H1 (cell line): ENCODE data around the gene PRICKLE3. TPM values are rescaled to one million over a fixed set of nuclear protein-coding genes. Genes with fewer than 3 reads are reported as not detected.
A peak's percentile ranks its signal among the peaks of the same experiment; 100 is the strongest.

ENCODE experiments used
- CTCF ChIA-PET: fragments of 300-600 bp; sonication (Branson Sonifier 250); formaldehyde crosslinking; loops from one replicate; lab custom pipeline; 2021; ENCODE audit not compliant: partially characterized antibody; lab: Charles Lee
- POLR2A ChIA-PET: fragments of 300-600 bp; sonication (Branson Sonifier 250); formaldehyde crosslinking; loops from one replicate; lab custom pipeline; 2021; ENCODE audit warnings: inconsistent platforms; ENCODE audit not compliant: partially characterized antibody; lab: Charles Lee
- DNase-seq, 2 experiments: peaks; one replicate each; pipeline versions ENCODE4 v3.0.0 to v3.0.0-alpha.2; 2010 to 2022; ENCODE audit warnings: low spot score in 2 of 2, low read depth in 1 of 2, mixed read lengths in 1 of 2
- FAIRE-seq: peaks from 2 replicates; lab custom pipeline; 2011; peaks lifted over from hg19 to GRCh38; lab: Jason Lieb, UNC
- H2AFZ ChIP-seq: 2 replicates; pipeline ENCODE4 v1.8.1; 2012; ENCODE audit warnings: low read length, inconsistent platforms
- H2AK5ac ChIP-seq: 2 replicates; pipeline ENCODE4 v1.6.1; 2013; ENCODE audit warnings: low read depth, low read length
- H2BK120ac ChIP-seq: replicated peaks from 2 replicates; pipeline ENCODE3; 2013; ENCODE audit warnings: low read depth, low read length, inconsistent platforms
- H2BK12ac ChIP-seq: 2 replicates; pipeline ENCODE4 v1.6.1; 2013; ENCODE audit warnings: low read depth, low read length
- H2BK15ac ChIP-seq: 2 replicates; pipeline ENCODE4 v1.6.1; 2013; ENCODE audit warnings: low read length
- H2BK20ac ChIP-seq: 2 replicates; pipeline ENCODE4 v1.6.1; 2013; ENCODE audit warnings: low read length
- H2BK5ac ChIP-seq: 2 replicates; pipeline ENCODE4 v1.6.1; 2013; ENCODE audit warnings: low read depth, low read length
- H3K14ac ChIP-seq: 2 replicates; pipeline ENCODE4 v1.6.1; 2013; ENCODE audit warnings: inconsistent platforms; ENCODE audit not compliant: insufficient read length
- H3K18ac ChIP-seq: 2 replicates; pipeline ENCODE4 v1.6.1; 2013; ENCODE audit warnings: low read length; ENCODE audit errors: extremely low read depth
- H3K23ac ChIP-seq: 2 replicates; pipeline ENCODE4 v1.6.1; 2013; ENCODE audit warnings: inconsistent platforms; ENCODE audit not compliant: insufficient read length
- H3K23me2 ChIP-seq: 2 replicates; pipeline ENCODE4 v1.6.1; 2013; ENCODE audit warnings: low read depth, low read length
- H3K27ac ChIP-seq: 2 replicates; pipeline ENCODE4 v1.6.1; 2011; ENCODE audit warnings: low read depth, low read length, inconsistent platforms
- H3K27me3 ChIP-seq, 4 experiments: replicated peaks in 1 of 4; 1 replicate in 1 of 4; 2 replicates in 3 of 4; pipeline versions ENCODE4 v1.6.1 to v1.8.1; 2011 to 2013; ENCODE audit warnings: low read length in 3 of 4, mild to moderate bottlenecking in 3 of 4, inconsistent platforms in 2 of 4, mixed read lengths in 2 of 4, moderate library complexity in 1 of 4; ENCODE audit not compliant: control insufficient read depth in 3 of 4, insufficient read depth in 3 of 4; ENCODE audit errors: extremely low read depth in 1 of 4
- H3K36me3 ChIP-seq, 4 experiments: 2 replicates each; pipeline versions ENCODE4 v1.6.1 to v1.8.1; 2011 to 2013; ENCODE audit warnings: mild to moderate bottlenecking in 4 of 4, low read length in 3 of 4, moderate library complexity in 2 of 4, control low read depth in 1 of 4, inconsistent platforms in 1 of 4; ENCODE audit not compliant: insufficient read depth in 4 of 4, control insufficient read depth in 2 of 4
- H3K4ac ChIP-seq: replicated peaks from 2 replicates; pipeline ENCODE3; 2013; ENCODE audit warnings: low read length, low read depth, mixed read lengths, inconsistent platforms; ENCODE audit not compliant: insufficient read length
- H3K4me1 ChIP-seq, 4 experiments: replicated peaks in 1 of 4; 1 replicate in 1 of 4; 2 replicates in 3 of 4; pipeline versions ENCODE4 v1.6.1 to v1.8.1; 2011 to 2013; ENCODE audit warnings: low read length in 3 of 4, inconsistent platforms in 2 of 4, mixed read lengths in 1 of 4; ENCODE audit not compliant: insufficient read depth in 4 of 4, control insufficient read depth in 3 of 4
- H3K4me2 ChIP-seq, 2 experiments: 2 replicates each; pipeline versions ENCODE4 v1.6.1 to v1.8.1; 2011 to 2013; ENCODE audit warnings: low read depth in 2 of 2, low read length in 2 of 2, control low read depth in 1 of 2, inconsistent platforms in 1 of 2, mild to moderate bottlenecking in 1 of 2; ENCODE audit not compliant: insufficient read depth in 1 of 2
- H3K4me3 ChIP-seq, 4 experiments: fragments of 200-600, 300-600 bp in 1 of 4; sonication (generic), shearing (Covaris generic), sonication (Bioruptor Twin) in 1 of 4; 2 replicates each; pipeline versions ENCODE4 v1.5.1 to v1.8.1; 2011 to 2016; ENCODE audit warnings: low read length in 4 of 4, low read depth in 3 of 4, control low read depth in 2 of 4, inconsistent platforms in 2 of 4, mild to moderate bottlenecking in 2 of 4, mixed read lengths in 1 of 4, moderate library complexity in 1 of 4; ENCODE audit not compliant: insufficient read depth in 2 of 4; ENCODE audit errors: extremely low read depth in 1 of 4
- H3K56ac ChIP-seq: replicated peaks from 2 replicates; pipeline ENCODE3; 2013; ENCODE audit warnings: low read depth, mild to moderate bottlenecking, mixed read lengths, low read length, inconsistent platforms; ENCODE audit not compliant: insufficient read length
- H3K79me1 ChIP-seq: 2 replicates; pipeline ENCODE4 v1.6.1; 2013; ENCODE audit warnings: low read depth, low read length, control low read depth
- H3K79me2 ChIP-seq, 2 experiments: 2 replicates each; pipeline versions ENCODE4 v1.6.1 to v1.8.1; 2012 to 2013; ENCODE audit warnings: low read length in 2 of 2, mild to moderate bottlenecking in 2 of 2, inconsistent platforms in 1 of 2; ENCODE audit not compliant: insufficient read depth in 2 of 2, control insufficient read depth in 1 of 2
- H3K9ac ChIP-seq, 4 experiments: replicated peaks in 1 of 4; 1 replicate in 1 of 4; 2 replicates in 3 of 4; pipeline versions ENCODE4 v1.6.1 to v1.8.1; 2011 to 2013; ENCODE audit warnings: low read depth in 3 of 4, low read length in 3 of 4, control low read depth in 2 of 4, mild to moderate bottlenecking in 2 of 4, moderate library complexity in 2 of 4, inconsistent platforms in 1 of 4; ENCODE audit errors: extremely low read depth in 1 of 4
- H3K9me3 ChIP-seq, 2 experiments: 2 replicates each; pipeline versions ENCODE4 v1.6.1 to v1.8.1; 2012 to 2013; ENCODE audit warnings: mild to moderate bottlenecking in 2 of 2, moderate library complexity in 2 of 2, control low read depth in 1 of 2, inconsistent platforms in 1 of 2, low read depth in 1 of 2, low read length in 1 of 2, mixed read lengths in 1 of 2; ENCODE audit not compliant: insufficient read depth in 2 of 2
- H4K20me1 ChIP-seq, 2 experiments: replicated peaks in 1 of 2; 2 replicates each; pipeline versions ENCODE3 to v1.8.1; 2011 to 2013; ENCODE audit warnings: inconsistent platforms in 2 of 2, low read length in 2 of 2, mild to moderate bottlenecking in 1 of 2; ENCODE audit not compliant: insufficient read depth in 2 of 2, control insufficient read depth in 1 of 2
- H4K5ac ChIP-seq: 2 replicates; pipeline ENCODE4 v1.6.1; 2013; ENCODE audit warnings: low read length, low read depth, mixed read lengths, inconsistent platforms; ENCODE audit not compliant: insufficient read length
- H4K8ac ChIP-seq: 2 replicates; pipeline ENCODE4 v1.8.0; 2013; ENCODE audit warnings: mild to moderate bottlenecking, moderate library complexity, low read length, inconsistent platforms; ENCODE audit not compliant: insufficient read depth; ENCODE audit errors: extremely low read depth
- H4K91ac ChIP-seq: replicated peaks from 2 replicates; pipeline ENCODE3; 2013; ENCODE audit warnings: low read length, mixed read lengths, inconsistent platforms; ENCODE audit not compliant: insufficient read length
- ASH2L ChIP-seq: fragments of 200-600, 300-600 bp; sonication (generic); IDR thresholded peaks from one replicate; pipeline ENCODE4 v1.7.1; 2017; ENCODE audit warnings: low read length
- SIN3A ChIP-seq, 2 experiments: IDR thresholded peaks in 1 of 2; conservative IDR thresholded peaks in 1 of 2; 2 replicates each; pipeline ENCODE4 v1.6.1; 2011 to 2012; ENCODE audit warnings: low read length in 2 of 2, improper control_type of control experiment in 1 of 2, low read depth in 1 of 2, mild to moderate bottlenecking in 1 of 2
- SUZ12 ChIP-seq: fragments of 200-600 bp; sonication (generic); IDR thresholded peaks from 2 replicates; pipeline ENCODE4 v1.6.1; 2012; ENCODE audit warnings: mild to moderate bottlenecking, inconsistent platforms, low read length, moderate library complexity, mixed read lengths
- TCF12 ChIP-seq: IDR thresholded peaks from 2 replicates; pipeline ENCODE4 v1.6.1; 2011; ENCODE audit warnings: low read depth, mild to moderate bottlenecking, low read length
- WGBS, 2 experiments: shearing (Covaris generic) in 1 of 2; methylation state at CpG; one replicate each; pipeline versions ENCODE4 v1.1.6 to v1.1.7; 2013 to 2015; ENCODE audit warnings: low lambda C conversion rate in 2 of 2, mixed read lengths in 2 of 2, inconsistent platforms in 1 of 2, low coverage in 1 of 2, missing lambda C conversion rate in 1 of 2; ENCODE audit not compliant: insufficient replicate concordance in 2 of 2, insufficient coverage in 1 of 2, insufficient read length in 1 of 2; ENCODE audit errors: extremely low coverage in 1 of 2, missing lambda C conversion rate in 1 of 2; 5-methylcytosine and 5-hydroxymethylcytosine counted together
- polyA plus RNA-seq, 7 experiments: library from polyadenylated mRNA; depleted of rRNA in 3 of 7; stranded (reverse) in 5 of 7; unstranded in 2 of 7; fragments of >200 nt in 5 of 7; fragments of 200-250 nt in 2 of 7; gene quantifications; 1 replicate in 5 of 7; 2 replicates in 1 of 7; 4 replicates in 1 of 7; pipeline versions ENCODE4 v1.2.1 to v1.2.3, GENCODE V29; 2011 to 2013; ENCODE audit warnings: missing spikeins in 2 of 7, mixed read lengths in 2 of 7
- total RNA-seq: library from RNA; stranded (reverse); fragmentation: NEBNext Ultra II Directional; extraction: Animal tissue kit (Norgen Biotek cat#: 25700); gene quantifications from 2 replicates; pipeline ENCODE4 v1.2.1, GENCODE V29; 2021

The PRICKLE3 gene
- total and polyA plus RNA-seq, 2 of the 8 experiments (the other 6 are each of a cell fraction or from before 2014, with no cell fraction given) = 9.1 to 10.6 TPM

DNA sequence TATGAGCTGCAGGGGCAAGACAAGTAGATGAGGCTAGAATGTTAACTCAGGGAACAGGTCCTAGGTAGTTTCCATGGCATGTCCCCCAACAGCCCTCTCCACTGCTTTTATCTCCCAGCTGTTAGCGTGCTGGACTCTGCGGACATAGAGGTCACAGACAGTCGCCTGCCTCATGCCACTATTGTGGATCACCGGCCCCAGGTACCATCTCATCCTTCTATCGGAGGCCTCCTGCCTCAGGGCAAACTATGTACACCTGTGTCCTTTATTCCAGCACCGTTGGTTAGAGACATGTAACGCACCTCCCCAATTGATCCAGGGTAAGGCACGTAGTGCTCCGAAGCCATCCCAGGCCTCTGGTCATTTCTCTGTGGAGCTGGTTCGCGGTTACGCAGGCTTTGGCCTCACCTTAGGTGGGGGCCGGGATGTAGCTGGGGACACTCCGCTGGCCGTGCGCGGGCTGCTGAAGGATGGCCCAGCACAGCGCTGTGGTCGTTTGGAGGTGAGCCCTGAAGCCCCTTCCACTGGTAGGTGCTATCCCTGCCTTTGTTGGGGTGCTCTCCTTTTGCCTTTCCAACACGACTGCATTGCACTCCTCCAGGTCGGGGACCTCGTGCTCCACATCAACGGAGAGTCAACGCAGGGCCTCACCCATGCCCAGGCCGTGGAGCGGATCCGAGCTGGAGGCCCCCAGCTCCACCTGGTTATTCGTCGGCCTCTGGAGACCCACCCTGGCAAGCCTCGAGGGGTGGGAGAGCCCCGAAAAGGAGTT lies 21.4 kb downstream of the PRICKLE3 start:
- H3K4me1 ChIP-seq = peaks cover 0 to 12% (median 4%) of the 10 kb centered on the region in 4 experiments; a peak in 4 of 7 replicates
- no peak overlapping the region for H2AK5ac ChIP-seq
- H4K5ac ChIP-seq = no peak overlapping the region
- no peak overlapping the region for H3K14ac ChIP-seq
- H3K23ac ChIP-seq = no peak overlapping the region
- WGBS, 2 experiments = 89% methylated on average over 18 of the region's 31 CpGs; no CpG with 5 or more reads in 1 of the 2 experiments
- DNase-seq (no peak), FAIRE-seq (no peak)
- CTCF ChIA-PET = interaction anchor here (1.1 to 5.0 kb wide), 4 partner anchors 9 to 28 kb away, joined by 4 to 14 read pairs (median 6); no protein-coding TSS in a partner anchor
- peak overlapping the region in 1 of 4 experiments; percentile 64; a peak in 1 of 8 replicates for H3K4me3 ChIP-seq
- H4K91ac ChIP-seq = no peak overlapping the region
- peaks cover 9% of the 10 kb centered on the region; the same call in 1 of the 2 replicates for H3K23me2 ChIP-seq
- no peaks in the 10 kb centered on the region for H3K79me1 ChIP-seq
- peak overlapping the region in 1 of 2 experiments; percentile 22; a peak in 1 of 4 replicates for H3K4me2 ChIP-seq
- no peaks in the 10 kb centered on the region for H3K9me3 ChIP-seq
- no peak overlapping the region for H2AFZ ChIP-seq
- H2BK120ac ChIP-seq = no peak overlapping the region
- TF ChIP-seq SIN3A (conservative IDR thresholded peaks at IDR 0.05 in 1 of 2, IDR thresholded peaks at IDR 0.05 in 1 of 2; ENCODE audit: low read depth in 1 of 2, low read length in 2 of 2) (no peak), TCF12 (no peak), SUZ12 (no peak), ASH2L (no peak)
- no peak overlapping the region for H2BK15ac ChIP-seq
- no peak overlapping the region for H3K4ac ChIP-seq
- H3K56ac ChIP-seq = peak overlapping the region; percentile 10
- H3K27me3 ChIP-seq = peaks cover 0 to 8% (median 4%) of the 10 kb centered on the region in 4 experiments; a peak in 4 of 7 replicates
- no peak overlapping the region for H3K9ac ChIP-seq
- no peaks in the 10 kb centered on the region for H3K79me2 ChIP-seq
- POLR2A ChIA-PET = interaction anchor here (0.7 to 1.2 kb wide), 2 partner anchors 22 to 26 kb away, joined by 3 read pairs; no protein-coding TSS in a partner anchor
- H4K20me1 ChIP-seq = no peaks in the 10 kb centered on the region
- no peak overlapping the region for H2BK12ac ChIP-seq
- no peak overlapping the region for H2BK20ac ChIP-seq
- no peak overlapping the region for H2BK5ac ChIP-seq
- H3K18ac ChIP-seq = no peak overlapping the region
- H3K27ac ChIP-seq = no peak overlapping the region
- no peak overlapping the region for H4K8ac ChIP-seq
- H3K36me3 ChIP-seq = no peaks in the 10 kb centered on the region
